GM18499 (cell line): ENCODE measurements around the gene HIGD2A.
"Not testable (repeated sequence)": the region's sequence is repeated elsewhere in the genome, so short reads cannot be mapped to it uniquely, and the experiment has no call there.

Experiments
- ATAC-seq: cut with Tn5 transposase; IDR thresholded peaks from one replicate; pipeline ENCODE4 v1.9.1; 2021; ENCODE audit warnings: moderate number of reproducible peaks; ENCODE audit not compliant: insufficient read depth, unreplicated experiment

Gene HIGD2A

DNA sequence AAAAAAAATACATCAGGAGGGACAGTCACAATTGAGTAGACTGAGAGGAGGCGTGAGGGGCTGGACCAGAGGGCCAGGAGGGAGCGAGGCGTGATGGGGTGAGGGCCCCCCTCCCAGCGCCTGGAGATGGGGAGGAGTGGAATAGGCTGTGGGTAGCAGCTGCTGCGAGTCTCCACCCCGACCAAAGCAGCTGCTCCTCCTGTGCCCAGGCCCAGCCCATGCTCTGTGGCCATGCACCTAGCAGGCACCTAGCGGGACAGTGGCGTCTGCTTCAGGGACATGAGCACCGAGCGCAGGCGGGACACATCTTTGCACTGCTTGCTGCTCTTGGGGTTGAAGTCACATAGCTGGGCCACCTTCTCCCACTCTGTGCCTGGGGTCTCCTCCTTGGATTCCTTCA lies 4.0 kb downstream of the HIGD2A start:
- ATAC-seq: no peak

DNA sequence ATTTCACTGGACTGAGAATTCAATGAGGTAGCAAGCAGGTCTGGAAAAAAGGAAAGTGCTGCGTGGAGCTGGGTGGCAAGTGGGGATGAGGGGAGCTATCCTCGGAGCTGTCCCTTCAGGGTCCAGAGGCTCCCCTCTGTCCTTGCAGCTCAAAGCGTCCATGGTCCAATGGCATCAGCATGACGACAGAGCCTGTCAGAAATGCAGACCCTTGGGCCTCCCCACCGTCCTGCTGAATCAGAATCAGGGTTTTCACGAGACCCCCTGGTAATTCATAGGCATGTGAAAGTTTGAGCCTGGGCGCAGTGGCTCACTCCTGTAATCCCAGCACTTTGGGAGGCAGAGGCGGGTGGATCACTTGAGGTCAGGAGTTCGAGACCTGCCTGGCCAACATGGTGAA lies 5.5 kb downstream of the HIGD2A start:
- no peak for ATAC-seq

DNA sequence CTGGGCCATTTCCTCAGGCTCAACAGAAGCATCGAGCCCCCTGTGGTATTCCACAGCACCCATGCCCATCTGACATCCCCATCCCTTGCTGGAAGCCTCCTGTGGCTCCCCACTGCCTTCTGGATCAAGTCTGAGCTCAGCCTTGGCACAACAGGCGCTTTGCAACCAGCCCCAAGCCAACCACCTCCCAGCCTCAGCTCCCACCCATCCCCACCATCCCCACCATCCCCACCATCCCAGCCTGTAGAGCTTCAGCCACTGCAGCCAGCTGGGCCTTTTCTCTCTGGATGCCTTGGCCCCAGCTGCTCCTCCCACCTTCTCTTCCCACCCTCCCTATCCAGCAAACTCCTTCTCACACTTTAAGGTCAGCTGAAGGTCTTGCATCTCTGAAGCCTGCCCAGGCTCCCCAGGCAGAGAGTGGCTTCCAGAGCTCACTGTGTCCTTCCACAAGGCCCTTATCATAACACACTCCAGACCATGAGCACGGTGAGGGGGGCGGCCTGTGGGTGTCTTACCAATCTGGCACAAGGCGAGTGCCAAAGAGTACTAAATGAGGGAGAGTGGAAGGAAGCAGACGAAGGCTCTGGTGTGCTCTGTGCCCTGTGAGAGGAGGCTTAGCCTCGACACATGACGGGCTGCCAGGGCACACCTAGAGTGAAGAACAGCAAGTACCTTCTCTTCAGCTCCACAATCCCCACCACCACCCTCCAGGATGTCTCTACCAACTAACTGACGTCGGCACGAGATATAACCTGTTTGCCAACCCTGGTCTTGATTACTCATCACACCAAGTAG lies 6.5 kb downstream of the HIGD2A start:
- no peak for ATAC-seq

DNA sequence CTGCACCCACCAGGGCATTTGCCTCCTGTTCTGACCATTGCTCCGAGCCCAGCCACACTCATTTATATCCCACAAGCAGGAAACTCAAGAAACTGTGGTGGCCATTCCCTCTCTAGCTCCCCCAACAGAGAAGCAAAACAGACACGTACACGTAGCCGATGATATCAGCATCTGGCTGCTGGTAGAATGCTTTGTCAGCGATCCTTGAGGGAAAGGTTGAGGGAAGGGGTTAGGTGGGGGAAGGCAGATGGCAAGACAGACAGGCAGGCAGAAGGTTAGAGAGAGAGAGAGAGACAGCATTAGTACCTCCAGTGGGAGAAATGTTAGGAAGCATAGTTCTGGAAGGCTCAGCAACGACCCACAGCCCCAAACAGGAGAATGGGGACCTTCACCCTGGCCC lies 7.8 kb downstream of the HIGD2A start:
- no peak for ATAC-seq

DNA sequence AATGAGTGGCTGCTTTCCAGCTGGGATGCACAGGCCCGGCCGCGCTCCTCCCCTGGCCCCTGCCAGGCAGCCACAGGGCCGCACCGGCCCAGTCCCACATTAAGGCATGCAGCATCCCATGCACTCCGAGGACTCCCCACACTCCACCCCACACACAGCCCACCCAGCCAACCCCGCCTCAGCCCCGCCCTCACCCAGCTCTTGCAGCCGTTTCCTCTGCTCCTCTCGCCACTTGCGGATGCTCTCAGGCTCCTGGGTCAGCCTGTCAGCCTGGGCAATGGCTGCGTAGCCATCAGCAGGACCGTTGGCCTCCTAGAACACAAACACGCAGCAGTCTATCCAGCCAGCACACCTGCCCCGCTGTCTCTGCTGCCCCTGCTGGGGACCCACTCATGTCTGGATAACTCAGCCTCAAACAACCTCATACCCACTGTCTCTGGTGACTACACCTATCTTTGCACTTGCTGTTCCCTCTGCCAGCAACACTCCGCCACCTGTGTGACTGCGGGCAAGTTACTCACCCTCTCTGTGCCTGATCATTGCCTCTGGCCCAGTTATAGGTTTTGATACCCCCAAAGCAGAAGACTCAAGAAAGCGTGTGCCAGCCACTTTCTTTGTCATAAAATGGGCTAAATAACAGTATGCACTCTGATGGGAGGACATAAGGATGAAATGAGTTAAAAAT lies 9.3 kb downstream of the HIGD2A start:
- ATAC-seq: no peak

DNA sequence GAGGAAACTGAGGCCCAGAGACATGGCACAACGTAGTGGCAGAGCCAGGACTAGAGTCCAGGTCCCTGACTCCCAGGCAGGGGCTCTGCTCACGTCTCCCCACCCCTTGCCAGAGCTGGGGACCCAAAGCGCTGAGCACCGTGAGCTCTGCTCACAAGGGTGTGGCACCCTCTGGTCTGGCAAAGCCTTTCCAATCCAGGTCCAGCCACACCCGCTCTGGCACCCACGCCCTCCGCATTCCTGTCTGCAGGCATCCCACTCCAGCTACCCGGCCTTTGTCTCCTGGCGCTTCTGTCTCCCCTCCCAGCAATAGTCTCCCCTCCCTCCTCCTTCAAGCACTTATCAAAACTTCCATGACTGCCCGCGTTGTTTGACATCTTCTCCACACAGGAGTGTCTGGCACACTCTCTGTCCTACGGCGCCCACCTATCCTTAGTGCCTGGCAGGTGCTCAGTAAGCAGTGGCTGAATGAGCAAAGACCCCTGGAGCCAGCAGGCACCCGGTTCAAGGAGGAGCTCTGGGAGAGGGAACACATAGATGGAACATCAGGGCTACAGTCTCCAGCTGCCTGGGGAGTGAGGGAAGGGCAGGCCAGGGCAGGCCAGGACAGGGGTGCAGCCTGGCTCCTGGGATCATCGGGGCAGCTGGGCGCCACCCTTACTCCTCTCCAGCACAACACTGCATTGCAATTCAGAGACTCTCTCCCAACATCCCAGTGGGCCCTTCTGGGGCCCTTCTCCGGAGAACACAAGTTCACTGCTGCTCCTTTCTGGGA lies 12.0 kb downstream of the HIGD2A start:
- no peak for ATAC-seq

DNA sequence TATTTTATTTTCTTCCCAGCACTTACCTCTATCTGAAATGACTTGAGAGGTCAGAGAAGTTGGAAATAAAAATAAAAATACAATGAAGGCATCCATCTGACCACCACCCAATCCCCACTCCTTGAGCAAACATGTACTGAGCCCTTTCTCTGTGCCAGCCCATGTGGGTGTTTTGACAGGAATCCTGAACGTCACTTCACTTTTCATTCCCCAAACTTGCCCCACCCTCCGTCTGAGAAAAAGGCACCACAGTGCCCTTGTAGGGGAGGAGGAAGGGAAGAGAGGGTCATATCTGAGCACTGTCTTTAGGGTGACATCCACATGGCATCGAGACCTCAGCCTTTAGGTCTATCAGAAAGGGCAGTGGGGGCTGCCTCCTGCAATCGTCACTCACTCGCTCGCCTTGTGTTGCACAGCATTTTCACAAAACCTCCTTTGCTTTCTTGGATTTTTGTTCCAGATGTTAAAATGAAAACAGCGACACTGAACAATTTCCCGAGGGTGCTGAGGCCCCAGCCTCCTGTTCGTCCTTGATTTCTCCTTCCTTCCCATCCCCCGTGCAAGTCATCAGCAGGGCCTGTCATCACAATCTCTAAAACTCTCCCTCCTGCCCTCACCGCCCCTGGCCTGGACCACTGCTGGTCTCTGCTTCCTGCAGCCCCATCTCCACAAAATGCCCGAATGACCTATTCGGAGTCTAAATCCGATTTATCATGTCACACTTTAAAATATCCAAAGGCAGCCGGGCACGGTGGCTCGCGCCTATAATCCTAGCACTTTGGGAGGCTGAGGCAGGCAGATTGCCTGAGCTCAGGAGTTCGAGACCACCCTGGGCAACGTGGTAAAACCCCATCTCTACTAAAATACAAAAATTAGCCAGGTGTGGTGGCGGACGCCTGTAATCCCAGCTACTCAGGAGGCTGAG lies 13.0 kb downstream of the HIGD2A start:
- ATAC-seq: no peak

DNA sequence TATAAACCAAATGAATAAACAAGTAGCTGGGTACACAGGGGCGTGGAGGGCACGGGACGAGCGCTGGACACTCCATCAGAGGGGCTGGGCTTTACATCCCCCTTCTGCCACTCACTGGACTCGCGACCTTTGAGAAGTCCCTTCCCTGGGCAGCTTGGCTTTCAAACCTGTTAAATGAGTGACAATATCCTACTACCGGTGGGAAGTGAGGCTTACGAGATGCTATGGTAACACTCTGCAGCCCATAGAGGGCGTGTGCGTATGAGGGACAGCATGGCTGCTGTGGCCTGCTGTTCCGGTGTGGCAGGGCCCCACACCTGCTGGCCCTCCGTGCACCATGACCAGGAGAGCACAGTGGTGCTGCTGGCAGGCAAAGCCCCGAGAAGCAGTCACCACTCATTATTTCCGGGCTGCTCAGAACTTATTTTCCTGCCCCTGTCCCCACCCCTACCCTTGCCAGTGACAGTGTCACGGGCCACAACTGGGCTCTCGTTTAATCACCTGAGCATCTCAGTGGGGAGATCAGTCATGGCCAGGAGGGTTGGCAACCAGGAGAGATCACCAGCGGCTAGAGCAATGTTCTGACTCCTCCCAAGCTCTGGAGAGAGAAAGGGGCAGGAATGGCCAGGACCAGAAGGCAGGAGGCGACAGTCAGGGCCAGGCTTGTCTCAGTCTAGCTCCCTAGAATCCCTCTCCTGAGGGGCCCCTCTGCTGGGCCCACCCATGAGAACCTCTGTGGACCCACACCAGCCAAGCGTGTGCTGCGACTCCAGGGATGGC lies 17.3 kb downstream of the HIGD2A start:
- ATAC-seq: no peak

DNA sequence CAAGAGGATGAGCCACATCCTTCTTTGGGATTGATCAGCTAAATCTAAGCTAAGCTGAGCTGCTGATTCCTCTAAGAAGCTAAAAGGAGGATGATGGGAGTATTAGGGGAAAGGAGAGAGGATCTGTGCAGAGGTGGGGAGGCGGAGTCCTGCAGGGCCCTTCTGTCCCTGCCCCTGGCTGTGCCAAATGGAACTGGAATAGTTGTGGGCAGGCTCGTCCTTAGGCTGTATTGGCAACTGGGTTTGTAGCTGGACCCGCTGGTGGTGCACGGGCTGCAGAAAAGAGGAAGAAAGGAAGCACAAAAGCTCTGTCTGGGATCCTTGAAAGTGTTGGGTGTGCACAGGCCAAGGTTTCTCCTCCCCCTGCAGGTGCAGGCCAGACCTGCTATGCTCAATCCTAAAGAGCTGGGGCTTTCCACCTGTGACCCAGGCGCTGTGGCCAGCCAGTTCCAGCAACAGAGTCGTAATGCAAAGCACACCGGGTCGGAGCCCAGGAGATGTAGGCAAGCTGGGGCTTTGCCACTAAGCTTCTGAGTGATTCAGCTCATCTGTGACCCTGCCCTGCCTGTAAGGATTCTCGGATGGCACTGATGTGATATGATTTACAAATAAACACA lies 18.0 kb downstream of the HIGD2A start:
- no peak for ATAC-seq

DNA sequence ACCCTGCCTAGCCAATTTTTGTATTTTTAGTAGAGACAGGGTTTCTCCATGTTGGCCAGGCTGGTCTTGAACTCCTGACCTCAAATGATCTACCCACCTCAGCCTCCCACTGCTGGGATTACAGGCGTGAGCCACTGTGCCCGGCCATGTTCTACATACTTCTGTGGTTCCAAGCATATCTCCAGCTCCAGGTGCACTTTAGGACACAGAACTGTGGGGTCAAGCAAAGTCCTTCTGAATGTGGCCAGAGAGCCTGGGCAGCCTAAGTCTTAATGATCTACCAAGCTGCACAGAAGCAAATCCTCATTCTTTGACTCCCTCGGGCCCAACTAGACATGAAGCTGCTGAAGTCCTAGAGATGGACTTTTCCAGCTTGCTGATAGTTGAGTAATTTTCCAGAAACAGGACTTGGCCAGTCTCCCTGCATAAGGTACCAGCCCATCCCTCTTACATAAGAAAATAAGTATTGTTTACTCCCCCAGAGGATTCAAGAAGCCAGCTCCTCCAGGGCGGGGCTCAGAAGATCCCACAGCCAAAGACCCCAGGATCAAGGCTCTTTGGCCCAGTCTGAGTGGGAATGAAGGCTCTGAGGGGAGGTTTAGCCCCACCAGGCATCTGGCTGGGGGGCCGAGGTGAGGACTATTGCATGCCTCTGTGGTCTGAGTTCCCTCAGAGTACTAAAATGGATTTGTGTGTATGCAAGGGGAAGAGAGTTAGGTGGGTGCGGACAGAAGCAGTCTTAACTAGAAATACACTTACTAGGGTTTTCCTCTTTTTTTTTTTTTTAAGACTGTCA lies 19.1 kb downstream of the HIGD2A start:
- ATAC-seq: no peak

DNA sequence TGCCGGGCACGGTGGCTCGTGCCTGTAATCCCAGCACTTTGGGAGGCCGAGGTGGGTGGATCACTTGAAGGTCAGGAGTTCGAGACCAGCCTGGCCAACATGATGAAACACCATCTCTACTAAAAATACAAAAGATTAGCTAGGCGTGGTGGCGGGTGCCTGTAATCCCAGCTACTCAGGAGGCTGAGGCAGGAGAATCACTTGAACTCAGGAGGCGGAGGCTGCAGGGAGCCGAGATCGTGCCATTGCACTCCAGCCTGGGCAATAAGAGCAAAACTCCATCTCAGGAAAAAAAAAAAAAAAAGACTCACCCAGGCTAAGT lies 19.7 kb downstream of the HIGD2A start:
- ATAC-seq: not testable (repeated sequence)

DNA sequence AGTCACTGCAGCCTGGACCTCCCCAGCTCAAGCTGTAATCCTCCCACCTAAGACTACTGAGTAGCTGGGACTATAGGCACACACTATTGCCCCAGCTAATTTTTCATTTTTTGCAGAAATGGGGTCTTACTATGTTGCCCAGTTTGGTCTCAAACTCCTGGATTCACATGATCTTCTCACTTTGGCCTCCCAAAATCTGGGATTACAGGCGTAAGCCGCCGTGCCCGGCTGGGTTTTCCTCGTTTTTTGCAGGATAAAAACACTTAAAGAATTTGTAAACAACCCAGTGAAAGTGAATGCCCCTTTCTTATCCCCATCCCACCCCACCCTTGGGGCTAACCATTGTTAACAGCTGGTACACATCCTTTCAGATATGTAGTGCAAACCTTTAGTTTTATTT lies 20.0 kb downstream of the HIGD2A start:
- no peak for ATAC-seq

DNA sequence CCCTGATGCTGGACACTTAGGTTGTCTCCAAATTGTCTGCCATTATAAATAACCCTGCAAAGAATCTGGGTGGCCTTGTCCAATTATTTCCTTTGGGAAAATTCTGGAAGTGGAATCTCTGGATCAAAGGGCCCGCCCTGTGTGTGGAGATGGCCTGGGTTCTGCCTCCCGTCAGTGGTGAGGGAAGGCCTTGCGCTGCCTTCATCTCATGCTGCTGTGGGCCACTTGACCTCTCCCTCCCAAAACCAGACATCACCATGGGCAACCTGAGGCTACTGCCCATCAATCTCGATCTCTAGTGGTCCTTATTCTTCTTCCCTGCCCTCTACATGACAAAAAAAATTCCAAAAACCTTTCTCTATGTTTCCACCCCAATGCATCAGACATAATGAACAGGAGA lies 21.2 kb downstream of the HIGD2A start:
- no peak for ATAC-seq

DNA sequence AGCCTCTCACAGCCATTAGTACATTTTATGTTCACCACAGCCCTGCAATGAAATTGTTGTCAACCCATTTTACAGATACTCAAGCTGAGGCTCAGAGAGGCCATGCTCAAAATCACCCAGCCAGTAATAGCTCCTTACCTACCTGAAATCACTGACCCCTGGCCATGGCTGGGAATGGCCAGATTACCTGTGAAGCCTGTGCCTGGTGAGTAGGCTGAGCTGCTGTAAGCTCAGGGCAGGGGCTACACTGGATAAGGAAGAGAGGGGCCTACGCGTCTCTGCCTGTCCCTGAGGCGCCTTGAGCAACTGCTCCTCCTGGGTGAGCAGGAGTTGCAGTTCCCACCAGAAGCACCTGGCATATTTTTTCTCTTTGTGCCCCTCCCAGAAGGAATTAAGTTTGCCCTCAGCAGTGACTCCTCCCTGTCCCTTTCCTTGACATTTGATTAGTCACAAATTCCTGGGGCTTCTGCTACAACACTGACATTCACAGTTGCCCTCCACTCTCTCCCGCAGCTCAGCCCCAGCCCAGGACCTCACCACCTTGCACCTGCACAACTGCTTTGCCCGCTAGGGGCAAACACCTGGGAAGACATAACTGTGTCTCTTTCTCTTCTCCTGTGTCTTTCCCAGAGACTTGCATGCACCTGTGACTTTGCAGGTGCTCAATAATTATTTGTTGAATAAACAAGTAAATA lies 22.1 kb downstream of the HIGD2A start:
- ATAC-seq: no peak

DNA sequence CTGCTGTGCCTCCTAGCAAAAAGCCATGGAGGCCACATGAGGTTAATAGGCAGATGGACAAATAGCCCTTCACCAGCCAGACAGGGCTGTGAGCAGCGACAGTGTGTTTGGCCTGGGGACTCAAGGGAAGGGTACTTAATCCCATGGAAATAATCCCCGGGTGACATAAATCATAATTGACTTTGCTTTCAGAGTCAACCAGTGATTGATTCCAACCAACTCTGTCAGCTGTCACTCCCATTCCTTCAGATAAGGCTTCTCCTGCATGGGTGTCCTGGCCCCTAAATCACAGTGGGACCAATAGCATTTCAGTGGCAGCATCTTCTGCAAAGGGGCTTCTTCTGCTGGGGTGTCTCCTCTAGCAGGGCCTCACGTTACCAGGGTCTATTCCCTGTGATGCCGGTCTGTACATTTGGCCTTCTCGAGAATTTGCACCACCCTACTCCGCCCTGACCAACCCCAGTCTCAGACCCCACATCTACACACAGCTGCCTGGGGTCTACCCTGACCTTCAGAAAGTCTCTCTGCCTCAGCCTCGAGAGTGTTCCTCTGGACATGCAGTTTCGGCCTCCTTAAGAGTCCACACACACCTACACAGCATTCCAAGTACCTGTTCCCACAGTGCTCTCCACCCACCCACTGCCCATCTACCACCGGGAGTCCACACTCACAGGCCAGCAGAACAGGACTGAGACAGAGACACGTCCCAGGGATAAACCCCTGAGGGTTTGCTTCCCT lies 24.1 kb downstream of the HIGD2A start:
- no peak for ATAC-seq

DNA sequence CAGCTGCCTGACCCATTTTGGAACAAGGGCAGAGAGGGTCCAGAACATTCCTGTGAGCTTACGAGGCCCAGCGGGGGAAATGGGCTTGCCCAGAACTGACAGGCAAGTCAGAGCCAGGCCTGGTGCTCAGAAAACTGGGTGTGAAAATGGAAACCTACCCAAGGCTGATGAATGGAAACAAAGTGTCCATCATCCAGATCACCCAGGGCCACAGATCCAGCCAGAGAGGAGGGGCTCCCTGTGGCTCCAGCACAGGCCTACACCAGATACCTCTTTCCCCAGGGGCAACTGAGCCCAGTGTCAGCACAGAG lies 24.7 kb downstream of the HIGD2A start:
- no peak for ATAC-seq

DNA sequence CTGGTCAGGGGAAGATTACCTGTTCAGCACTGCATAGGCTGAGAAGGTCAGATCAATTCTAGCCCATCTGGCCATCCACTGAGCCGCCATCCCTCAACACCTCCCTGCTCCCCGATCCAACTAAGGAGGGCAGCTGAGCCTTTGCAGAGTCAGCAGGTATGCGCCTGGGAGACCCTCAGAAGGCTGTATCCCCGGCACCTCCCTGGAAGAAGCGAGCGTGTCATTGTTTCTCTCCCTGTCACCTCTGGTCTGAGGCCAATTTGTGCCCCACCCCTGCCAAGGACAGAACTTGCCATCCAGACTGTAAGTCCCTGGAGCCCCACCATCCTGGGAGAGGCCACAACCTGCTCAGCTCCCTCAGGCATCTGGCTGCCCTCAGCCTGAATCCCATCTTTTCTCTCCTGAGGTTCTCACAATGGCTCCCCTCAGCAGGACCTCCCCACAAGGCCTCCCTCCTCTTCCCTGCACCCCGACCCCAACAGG lies 25.2 kb downstream of the HIGD2A start:
- ATAC-seq: no peak
